ENCODE data around the gene MED25. TPM values are rescaled to one million over a fixed set of nuclear protein-coding genes. Genes with fewer than 3 reads are reported as not detected.

The MED25 gene
- total RNA-seq, 1 experiment from 2014 or later, result 47.5 TPM

- DNase-seq, result no peak
- Histone ChIP-seq H3K4me1 (ENCODE audit: insufficient read depth, low read length) (peaks cover 20% of the 10 kb centered on the region), H3K4me3 (ENCODE audit: low read length) (no peak overlapping the region), H3F3A (ENCODE audit: low read length, unreplicated experiment) (no peaks in the 10 kb centered on the region), H2AFZ (ENCODE audit: low read length) (no peak overlapping the region), H4K20me1 (ENCODE audit: low read length) (no peaks in the 10 kb centered on the region), H3K79me2 (ENCODE audit: low read length) (0 out of 2 replicates have a peak, but pooled peaks cover 3% of the 10 kb centered on the region), H3K36me3 (ENCODE audit: low read depth, low read length) (peaks cover 19% of the 10 kb centered on the region), H3K27me3 (ENCODE audit: low read length) (no peaks in the 10 kb centered on the region), H3K4me2 (ENCODE audit: low read length) (no peak overlapping the region), H3K9me2 (replicated peaks; ENCODE audit: low read length) (no peaks in the 10 kb centered on the region), H3K9ac (ENCODE audit: low read length) (no peak overlapping the region), H3K27ac (ENCODE audit: low read length) (no peak overlapping the region), H3K9me3 (ENCODE audit: low read length) (no peaks in the 10 kb centered on the region)
- no peak for ATAC-seq
- CTCF ChIA-PET, result no interaction called here
- BruUV-seq (replicated peaks), result no TSS peak
- POLR2A ChIA-PET (ENCODE audit: unreplicated experiment), result no interaction called here
- intact Hi-C loops (cut with micrococcal nuclease), result no loop called here
- no peak for TF ChIP-seq EZH2 (IDR thresholded peaks at IDR 0.05; ENCODE audit: low read length, unreplicated experiment)
- TF ChIP-seq CTCF (conservative IDR thresholded peaks at IDR 0.05; ENCODE audit: low read depth, low read length), result no peak
- TF ChIP-seq EZH2phosphoT487 (IDR thresholded peaks at IDR 0.05; ENCODE audit: borderline replicate concordance, low read length), result no peak
Measured at GRCh38 chr19:49788857-49789256, 29.2 kb upstream of the MED25 start.

- CTCF ChIA-PET, result no interaction called here
- no TSS peak for BruUV-seq (replicated peaks)
Measured at GRCh38 chr19:49790866-49791265, 27.2 kb upstream of the MED25 start.

More at GRCh38 chr19:49790866-49791265, 27.2 kb upstream of the MED25 start:
- peaks cover 20% of the 10 kb centered on the region for H3K4me1 ChIP-seq (ENCODE audit: insufficient read depth, low read length)
- no peaks in the 10 kb centered on the region for H3K9me2 ChIP-seq (replicated peaks; ENCODE audit: low read length)
- ATAC-seq (no peak), DNase-seq (no peak)
- H3K27ac ChIP-seq (ENCODE audit: low read length), result no peak overlapping the region
- H3K9ac ChIP-seq (ENCODE audit: low read length), result no peak overlapping the region
- no peaks in the 10 kb centered on the region for H3K9me3 ChIP-seq (ENCODE audit: low read length)
- H3K4me3 ChIP-seq (ENCODE audit: low read length), result no peak overlapping the region
- H2AFZ ChIP-seq (ENCODE audit: low read length), result no peak overlapping the region
- POLR2A ChIA-PET (ENCODE audit: unreplicated experiment), result no interaction called here
- no peaks in the 10 kb centered on the region for H4K20me1 ChIP-seq (ENCODE audit: low read length)
- TF ChIP-seq EZH2 (IDR thresholded peaks at IDR 0.05; ENCODE audit: low read length, unreplicated experiment) (no peak), CTCF (conservative IDR thresholded peaks at IDR 0.05; ENCODE audit: low read depth, low read length) (no peak), EZH2phosphoT487 (IDR thresholded peaks at IDR 0.05; ENCODE audit: borderline replicate concordance, low read length) (no peak)
- no peaks in the 10 kb centered on the region for H3K27me3 ChIP-seq (ENCODE audit: low read length)
- H3K4me2 ChIP-seq (ENCODE audit: low read length), result no peak overlapping the region
- H3K36me3 ChIP-seq (ENCODE audit: low read depth, low read length), result peaks cover 32% of the 10 kb centered on the region
- H3K79me2 ChIP-seq (ENCODE audit: low read length), result 0 out of 2 replicates have a peak, but pooled peaks cover 3% of the 10 kb centered on the region
- no peaks in the 10 kb centered on the region for H3F3A ChIP-seq (ENCODE audit: low read length, unreplicated experiment)
- intact Hi-C loops (cut with micrococcal nuclease), result no loop called here
